ENCODE measurements around the gene IL1RAPL2.

Gene IL1RAPL2

DNA sequence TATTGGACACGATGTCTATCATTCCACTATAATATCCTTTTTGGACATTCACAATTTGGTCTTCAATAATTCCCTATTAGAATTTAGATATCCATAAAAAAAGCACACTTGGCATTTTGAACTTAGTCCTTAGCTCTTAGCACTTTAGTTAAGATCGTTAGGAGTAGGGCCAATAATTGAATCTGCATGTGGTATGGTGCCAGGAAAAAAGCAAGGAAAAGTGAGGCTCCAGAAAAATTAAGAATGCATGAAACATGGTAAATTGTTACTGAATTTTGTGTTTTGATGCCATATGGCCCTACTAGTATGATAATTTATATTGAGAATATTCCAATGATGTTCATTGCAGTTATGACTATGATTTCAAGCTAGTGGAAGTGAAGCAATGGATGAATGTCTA, 708.1 kb downstream of the IL1RAPL2 start:
- TF ChIP-seq ZNF384 (IDR thresholded peaks at IDR 0.05), result no peak
- no peak for TF ChIP-seq HDGF (IDR thresholded peaks at IDR 0.05; ENCODE audit: borderline replicate concordance)
- no peak for TF ChIP-seq ELF4 (IDR thresholded peaks at IDR 0.05)
- TF ChIP-seq L3MBTL2 (conservative IDR thresholded peaks at IDR 0.05), result no peak
- TF ChIP-seq ARNT (IDR thresholded peaks at IDR 0.05), result no peak
- no peak for TF ChIP-seq SUZ12 (IDR thresholded peaks at IDR 0.05)
- TF ChIP-seq, protein P1, sequence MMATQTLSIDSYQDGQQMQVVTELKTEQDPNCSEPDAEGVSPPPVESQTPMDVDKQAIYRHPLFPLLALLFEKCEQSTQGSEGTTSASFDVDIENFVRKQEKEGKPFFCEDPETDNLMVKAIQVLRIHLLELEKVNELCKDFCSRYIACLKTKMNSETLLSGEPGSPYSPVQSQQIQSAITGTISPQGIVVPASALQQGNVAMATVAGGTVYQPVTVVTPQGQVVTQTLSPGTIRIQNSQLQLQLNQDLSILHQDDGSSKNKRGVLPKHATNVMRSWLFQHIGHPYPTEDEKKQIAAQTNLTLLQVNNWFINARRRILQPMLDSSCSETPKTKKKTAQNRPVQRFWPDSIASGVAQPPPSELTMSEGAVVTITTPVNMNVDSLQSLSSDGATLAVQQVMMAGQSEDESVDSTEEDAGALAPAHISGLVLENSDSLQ (IDR thresholded peaks at IDR 0.05), result no peak
- no peak for TF ChIP-seq FOXK2 (IDR thresholded peaks at IDR 0.05)
- no peak for TF ChIP-seq BHLHE40 (IDR thresholded peaks at IDR 0.05; ENCODE audit: borderline replicate concordance)
- TF ChIP-seq FOXM1 (IDR thresholded peaks at IDR 0.05; ENCODE audit: borderline replicate concordance), result no peak
- TF ChIP-seq CTBP1 (IDR thresholded peaks at IDR 0.05; ENCODE audit: borderline replicate concordance), result no peak
- TF ChIP-seq LEF1 (IDR thresholded peaks at IDR 0.05; ENCODE audit: borderline replicate concordance), result no peak
- TF ChIP-seq SP1 (IDR thresholded peaks at IDR 0.05), result no peak
- no peak for TF ChIP-seq FOXA1 (IDR thresholded peaks at IDR 0.05)
- TF ChIP-seq TARDBP (IDR thresholded peaks at IDR 0.05), result no peak
- TF ChIP-seq NFRKB (IDR thresholded peaks at IDR 0.05), result no peak
- no peak for DNase-seq (ENCODE audit: extremely low spot score)
- ChIA-PET CTCF (interaction anchor here (1.6 kb wide), 1 partner anchor 13 kb away, joined by 3 read pairs; no protein-coding TSS in a partner anchor), POLR2A (no interaction called here)

DNA sequence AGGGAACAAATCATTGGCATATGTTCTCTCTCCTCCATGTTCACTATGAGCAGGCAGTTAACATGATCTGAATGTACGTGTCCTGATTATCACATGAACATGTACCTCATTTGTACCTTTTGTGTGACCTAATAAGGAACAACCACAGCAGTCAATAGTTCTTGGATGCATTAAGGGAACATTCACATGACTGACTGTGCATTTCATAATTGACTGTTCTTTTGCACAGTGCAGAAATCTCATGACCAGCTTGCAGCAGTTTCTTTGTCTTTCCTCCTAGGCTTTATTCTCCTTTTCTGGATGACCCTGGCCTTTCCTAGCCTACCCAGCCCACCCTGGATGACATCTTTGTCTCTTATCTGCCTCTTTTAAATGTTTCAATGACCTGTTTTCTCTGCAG, 711.1 kb downstream of the IL1RAPL2 start:
- POLR2A ChIA-PET, result no interaction called here
- no peak for TF ChIP-seq HDGF (IDR thresholded peaks at IDR 0.05; ENCODE audit: borderline replicate concordance)
- no peak for TF ChIP-seq ELF4 (IDR thresholded peaks at IDR 0.05)
- no peak for TF ChIP-seq NFRKB (IDR thresholded peaks at IDR 0.05)
- TF ChIP-seq SUZ12 (IDR thresholded peaks at IDR 0.05), result no peak
- no peak for TF ChIP-seq L3MBTL2 (conservative IDR thresholded peaks at IDR 0.05)
- TF ChIP-seq LEF1 (IDR thresholded peaks at IDR 0.05; ENCODE audit: borderline replicate concordance), result no peak
- TF ChIP-seq SP1 (IDR thresholded peaks at IDR 0.05), result no peak
- TF ChIP-seq CTBP1 (IDR thresholded peaks at IDR 0.05; ENCODE audit: borderline replicate concordance), result no peak
- no peak for DNase-seq (ENCODE audit: extremely low spot score)
- CTCF ChIA-PET, result no interaction called here

GRCh38 chrX:105282077-105282476, 716.1 kb downstream of the IL1RAPL2 start:
- CTCF ChIA-PET, result no interaction called here
- DNase-seq (ENCODE audit: extremely low spot score), result no peak
- POLR2A ChIA-PET, result no interaction called here
- TF ChIP-seq BHLHE40 (IDR thresholded peaks at IDR 0.05; ENCODE audit: borderline replicate concordance), result no peak
- TF ChIP-seq SUZ12 (IDR thresholded peaks at IDR 0.05), result no peak
- TF ChIP-seq NFRKB (IDR thresholded peaks at IDR 0.05), result no peak
- no peak for TF ChIP-seq LEF1 (IDR thresholded peaks at IDR 0.05; ENCODE audit: borderline replicate concordance)
- no peak for TF ChIP-seq SP1 (IDR thresholded peaks at IDR 0.05)
- no peak for TF ChIP-seq CTBP1 (IDR thresholded peaks at IDR 0.05; ENCODE audit: borderline replicate concordance)
- TF ChIP-seq FOXM1 (IDR thresholded peaks at IDR 0.05; ENCODE audit: borderline replicate concordance), result no peak
- TF ChIP-seq HDGF (IDR thresholded peaks at IDR 0.05; ENCODE audit: borderline replicate concordance), result no peak
- TF ChIP-seq ELF4 (IDR thresholded peaks at IDR 0.05), result no peak

DNA sequence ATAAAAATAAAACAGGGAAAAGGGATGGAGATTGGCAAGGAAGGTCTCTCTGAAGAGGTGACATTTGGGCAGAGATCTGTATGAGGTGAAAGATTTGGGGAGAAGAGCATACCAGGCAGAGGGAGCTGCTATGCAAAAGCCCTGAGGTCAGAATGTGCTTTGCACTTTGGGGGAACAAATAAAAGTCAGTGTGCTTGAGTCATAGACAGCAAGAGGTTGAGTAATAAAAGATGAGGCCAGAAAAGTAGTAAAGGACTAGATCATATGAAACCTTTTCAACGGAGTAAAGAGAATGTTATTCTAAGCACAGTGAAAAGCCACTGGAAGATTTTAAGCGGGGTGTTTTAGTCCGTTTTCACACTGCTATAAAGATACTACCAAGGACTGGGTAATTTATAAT, 731.0 kb downstream of the IL1RAPL2 start:
- DNase-seq (ENCODE audit: extremely low spot score), result no peak
- ChIA-PET POLR2A (no interaction called here), CTCF (no interaction called here)
- TF ChIP-seq CTBP1 (IDR thresholded peaks at IDR 0.05; ENCODE audit: borderline replicate concordance) (no peak), FOXK2 (IDR thresholded peaks at IDR 0.05) (no peak), HDGF (IDR thresholded peaks at IDR 0.05; ENCODE audit: borderline replicate concordance) (no peak), TARDBP (IDR thresholded peaks at IDR 0.05) (no peak)

GRCh38 chrX:105299286-105299685, 733.3 kb downstream of the IL1RAPL2 start:
- TF ChIP-seq SUZ12 (IDR thresholded peaks at IDR 0.05), result no peak
- TF ChIP-seq L3MBTL2 (conservative IDR thresholded peaks at IDR 0.05), result no peak
- no peak for TF ChIP-seq ELF4 (IDR thresholded peaks at IDR 0.05)
- no peak for TF ChIP-seq FOXM1 (IDR thresholded peaks at IDR 0.05; ENCODE audit: borderline replicate concordance)
- no peak for TF ChIP-seq FOXK2 (IDR thresholded peaks at IDR 0.05)
- TF ChIP-seq SP1 (IDR thresholded peaks at IDR 0.05), result no peak
- no peak for TF ChIP-seq NFRKB (IDR thresholded peaks at IDR 0.05)
- TF ChIP-seq FOXA1 (IDR thresholded peaks at IDR 0.05), result no peak
- no peak for TF ChIP-seq ZNF384 (IDR thresholded peaks at IDR 0.05)
- no peak for TF ChIP-seq ARNT (IDR thresholded peaks at IDR 0.05)
- TF ChIP-seq LEF1 (IDR thresholded peaks at IDR 0.05; ENCODE audit: borderline replicate concordance), result no peak
- TF ChIP-seq, protein P1 (IDR thresholded peaks at IDR 0.05), result no peak
- TF ChIP-seq CTBP1 (IDR thresholded peaks at IDR 0.05; ENCODE audit: borderline replicate concordance), result no peak
- no peak for TF ChIP-seq TARDBP (IDR thresholded peaks at IDR 0.05)
- no peak for TF ChIP-seq HDGF (IDR thresholded peaks at IDR 0.05; ENCODE audit: borderline replicate concordance)
- no peak for TF ChIP-seq BHLHE40 (IDR thresholded peaks at IDR 0.05; ENCODE audit: borderline replicate concordance)
- DNase-seq (ENCODE audit: extremely low spot score), result no peak
- ChIA-PET POLR2A (no interaction called here), CTCF (interaction anchor here (0.6 kb wide), 1 partner anchor 24 kb away, joined by 3 read pairs; no protein-coding TSS in a partner anchor)

DNA sequence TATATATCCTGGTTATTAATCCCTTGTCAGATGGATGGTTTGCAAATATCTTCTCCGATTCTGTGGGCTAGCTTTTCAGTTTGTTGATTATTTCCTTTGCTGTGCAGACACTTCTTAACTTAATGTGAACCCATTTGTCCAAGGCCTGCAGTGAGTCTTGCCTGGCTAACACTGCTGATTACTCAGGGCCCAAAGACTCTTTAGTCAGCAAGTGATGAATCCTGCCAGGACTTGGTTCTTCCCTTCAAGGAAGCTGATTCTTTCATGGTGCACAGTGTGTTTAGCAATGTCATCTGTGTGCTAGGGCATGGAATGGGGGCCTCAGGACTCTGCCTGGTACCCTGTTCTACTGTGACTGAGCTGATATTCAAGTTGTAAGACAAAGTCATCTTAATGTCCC, 736.2 kb downstream of the IL1RAPL2 start:
- TF ChIP-seq, protein P1 (IDR thresholded peaks at IDR 0.05), result no peak
- TF ChIP-seq ZNF384 (IDR thresholded peaks at IDR 0.05), result no peak
- TF ChIP-seq HDGF (IDR thresholded peaks at IDR 0.05; ENCODE audit: borderline replicate concordance), result no peak
- no peak for TF ChIP-seq FOXM1 (IDR thresholded peaks at IDR 0.05; ENCODE audit: borderline replicate concordance)
- no peak for TF ChIP-seq NFRKB (IDR thresholded peaks at IDR 0.05)
- TF ChIP-seq SUZ12 (IDR thresholded peaks at IDR 0.05), result no peak
- TF ChIP-seq SP1 (IDR thresholded peaks at IDR 0.05), result no peak
- no peak for TF ChIP-seq L3MBTL2 (conservative IDR thresholded peaks at IDR 0.05)
- TF ChIP-seq LEF1 (IDR thresholded peaks at IDR 0.05; ENCODE audit: borderline replicate concordance), result no peak
- POLR2A ChIA-PET, result no interaction called here
- CTCF ChIA-PET, result no interaction called here
- no peak for DNase-seq (ENCODE audit: extremely low spot score)
